HepG2 (cell line): ENCODE results near the gene BMPER.

ENCODE experiments used
- MXI1 ChIP-seq: IDR thresholded peaks from 3 replicates; pipeline ENCODE4 v1.6.1; 2012; ENCODE audit warnings: low read depth, low read length, inconsistent platforms, borderline replicate concordance
- NR1H2 ChIP-seq: sonication (generic); formaldehyde crosslinking; IDR thresholded peaks from 2 replicates; pipeline ENCODE4 v1.8.1; 2022; ENCODE audit warnings: low read depth, missing genetic modification reagents, borderline replicate concordance
- POLR2A ChIP-seq, 2 experiments: IDR thresholded peaks; 2 replicates each; pipeline ENCODE4 v1.6.1; 2011; ENCODE audit warnings: low read depth in 2 of 2, low read length in 2 of 2, mild to moderate bottlenecking in 1 of 2, moderate library complexity in 1 of 2; ENCODE audit not compliant: insufficient read depth in 1 of 2
- SMC3 ChIP-seq: IDR thresholded peaks from 2 replicates; pipeline ENCODE4 v1.6.1; 2011; ENCODE audit warnings: low read length, improper control_type of control experiment
- SP2 ChIP-seq: sonication (generic); formaldehyde crosslinking; IDR thresholded peaks from 2 replicates; pipeline ENCODE4 v1.5.1; 2020; ENCODE audit warnings: mild to moderate bottlenecking, missing genetic modification reagents
- SRSF4 ChIP-seq: fragments of 200-400 bp; formaldehyde crosslinking; IDR thresholded peaks from one replicate; pipeline ENCODE4 v1.6.1; 2018; ENCODE audit warnings: mild to moderate bottlenecking, low read depth, low read length, moderate library complexity; ENCODE audit not compliant: poor library complexity, severe bottlenecking
- ZNF225 ChIP-seq: sonication (generic); formaldehyde crosslinking; IDR thresholded peaks from 2 replicates; pipeline ENCODE4 v1.4.0; 2020; ENCODE audit warnings: mild to moderate bottlenecking, missing genetic modification reagents
- ZNF431 ChIP-seq: sonication (generic); formaldehyde crosslinking; IDR thresholded peaks from 2 replicates; pipeline ENCODE4 v1.9.0; 2022; ENCODE audit warnings: missing genetic modification reagents, low read depth, mild to moderate bottlenecking, borderline replicate concordance
- ZNF572 ChIP-seq: sonication (generic); formaldehyde crosslinking; IDR thresholded peaks from 2 replicates; pipeline ENCODE4 v1.5.1; 2020; ENCODE audit warnings: mild to moderate bottlenecking, missing genetic modification reagents
- ZNF749 ChIP-seq: sonication (generic); formaldehyde crosslinking; IDR thresholded peaks from 2 replicates; pipeline ENCODE4 v1.8.0; 2022; ENCODE audit warnings: mild to moderate bottlenecking, missing genetic modification reagents, moderate library complexity, borderline replicate concordance
- TF ChIP-seq, protein P1 (sequence below): sonication (generic); formaldehyde crosslinking; IDR thresholded peaks from 2 replicates; pipeline ENCODE4 v1.5.0; 2020; ENCODE audit warnings: mild to moderate bottlenecking, missing genetic modification reagents, moderate library complexity

DNA sequence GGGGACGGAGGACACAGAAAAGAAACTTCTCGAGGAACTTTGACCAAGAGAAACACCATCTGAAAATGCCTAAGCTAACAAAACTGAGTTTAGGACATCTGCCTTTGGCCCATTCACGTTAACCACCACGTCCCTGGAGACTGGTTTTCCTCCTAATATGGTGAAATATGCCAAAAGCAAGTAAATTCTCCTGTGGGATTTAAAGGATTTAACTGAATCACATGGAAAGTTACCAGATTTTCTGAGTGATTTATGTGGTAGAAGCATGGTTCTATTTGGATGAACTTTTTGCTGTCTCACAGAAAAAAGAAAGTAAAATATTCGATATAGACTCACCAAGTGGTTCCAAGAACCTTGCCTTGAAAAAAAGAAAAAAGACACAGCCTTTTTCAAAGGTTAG lies 30.4 kb upstream of the BMPER start:
- TF ChIP-seq ZNF749: no peak
- TF ChIP-seq NR1H2 (CRISPR knock-in tag): no peak
- TF ChIP-seq SMC3: no peak
- no peak for TF ChIP-seq SRSF4
- no peak for TF ChIP-seq ZNF225 (CRISPR knock-in tag)
- TF ChIP-seq, protein P1, sequence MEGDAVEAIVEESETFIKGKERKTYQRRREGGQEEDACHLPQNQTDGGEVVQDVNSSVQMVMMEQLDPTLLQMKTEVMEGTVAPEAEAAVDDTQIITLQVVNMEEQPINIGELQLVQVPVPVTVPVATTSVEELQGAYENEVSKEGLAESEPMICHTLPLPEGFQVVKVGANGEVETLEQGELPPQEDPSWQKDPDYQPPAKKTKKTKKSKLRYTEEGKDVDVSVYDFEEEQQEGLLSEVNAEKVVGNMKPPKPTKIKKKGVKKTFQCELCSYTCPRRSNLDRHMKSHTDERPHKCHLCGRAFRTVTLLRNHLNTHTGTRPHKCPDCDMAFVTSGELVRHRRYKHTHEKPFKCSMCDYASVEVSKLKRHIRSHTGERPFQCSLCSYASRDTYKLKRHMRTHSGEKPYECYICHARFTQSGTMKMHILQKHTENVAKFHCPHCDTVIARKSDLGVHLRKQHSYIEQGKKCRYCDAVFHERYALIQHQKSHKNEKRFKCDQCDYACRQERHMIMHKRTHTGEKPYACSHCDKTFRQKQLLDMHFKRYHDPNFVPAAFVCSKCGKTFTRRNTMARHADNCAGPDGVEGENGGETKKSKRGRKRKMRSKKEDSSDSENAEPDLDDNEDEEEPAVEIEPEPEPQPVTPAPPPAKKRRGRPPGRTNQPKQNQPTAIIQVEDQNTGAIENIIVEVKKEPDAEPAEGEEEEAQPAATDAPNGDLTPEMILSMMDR (CRISPR knock-in tag): no peak
- TF ChIP-seq ZNF431 (CRISPR knock-in tag): no peak
- TF ChIP-seq MXI1: no peak
- TF ChIP-seq SP2 (CRISPR knock-in tag): no peak
- TF ChIP-seq POLR2A (IDR thresholded peaks at IDR 0.05; ENCODE audit: insufficient read depth in 1 of 2, low read depth in 2 of 2, low read length in 2 of 2): no peak
- no peak for TF ChIP-seq ZNF572 (CRISPR knock-in tag)
